KMS-11 (cell line): Measurements from ENCODE around the gene SYT17.
"Not testable (repeated sequence)": the region's sequence is repeated elsewhere in the genome, so short reads cannot be mapped to it uniquely, and the experiment has no call there.

Source experiments
- H2AFZ ChIP-seq: fragments of 200-600 bp; sonication (generic); 2 replicates; pipeline ENCODE4 v1.6.1; 2016; ENCODE audit warnings: antibody characterized with exemption, mixed run types, low read depth
- H3K27ac ChIP-seq: fragments of 200-600 bp; sonication (generic); 2 replicates; pipeline ENCODE4 v1.6.1; 2016; ENCODE audit warnings: mild to moderate bottlenecking, mixed run types
- H3K27me3 ChIP-seq: fragments of 200-600 bp; sonication (generic); 2 replicates; pipeline ENCODE4 v1.6.1; 2017; ENCODE audit warnings: mild to moderate bottlenecking, low read depth, mixed run types, moderate library complexity; ENCODE audit not compliant: insufficient read depth
- H3K36me3 ChIP-seq: fragments of 200-600 bp; sonication (generic); 2 replicates; pipeline ENCODE4 v1.6.1; 2017; ENCODE audit warnings: mild to moderate bottlenecking, mixed run types; ENCODE audit not compliant: insufficient read depth
- H3K4me1 ChIP-seq: fragments of 200-600 bp; sonication (generic); 2 replicates; pipeline ENCODE4 v1.6.1; 2016; ENCODE audit warnings: mild to moderate bottlenecking, low read depth, mixed run types; ENCODE audit not compliant: poor library complexity, severe bottlenecking
- H3K4me2 ChIP-seq: fragments of 200-600 bp; sonication (generic); 2 replicates; pipeline ENCODE4 v1.7.0; 2016; ENCODE audit warnings: mild to moderate bottlenecking, mixed run types
- H3K4me3 ChIP-seq: fragments of 200-600 bp; sonication (generic); IDR thresholded peaks from 2 replicates; pipeline ENCODE4 v1.6.1; 2017; ENCODE audit warnings: low read depth, low read length, mixed read lengths; ENCODE audit not compliant: insufficient read depth
- H3K79me2 ChIP-seq: fragments of 200-600 bp; sonication (generic); 2 replicates; pipeline ENCODE4 v1.6.1; 2016; ENCODE audit warnings: low read depth, mixed run types; ENCODE audit not compliant: insufficient read depth
- H3K9ac ChIP-seq: fragments of 200-600 bp; sonication (generic); 2 replicates; pipeline ENCODE4 v1.6.1; 2016; ENCODE audit warnings: mild to moderate bottlenecking, mixed run types
- H4K20me1 ChIP-seq: fragments of 200-600 bp; sonication (generic); 2 replicates; pipeline ENCODE4 v1.6.1; 2016; ENCODE audit warnings: mild to moderate bottlenecking, mixed run types; ENCODE audit not compliant: insufficient read depth
- TF ChIP-seq, protein P1 (sequence below): fragments of 200-600 bp; sonication (generic); conservative IDR thresholded peaks from 2 replicates; pipeline ENCODE4 v1.6.1; 2017; ENCODE audit warnings: low read depth, mild to moderate bottlenecking, antibody characterized with exemption, low read length, moderate library complexity, mixed read lengths

Gene SYT17

DNA sequence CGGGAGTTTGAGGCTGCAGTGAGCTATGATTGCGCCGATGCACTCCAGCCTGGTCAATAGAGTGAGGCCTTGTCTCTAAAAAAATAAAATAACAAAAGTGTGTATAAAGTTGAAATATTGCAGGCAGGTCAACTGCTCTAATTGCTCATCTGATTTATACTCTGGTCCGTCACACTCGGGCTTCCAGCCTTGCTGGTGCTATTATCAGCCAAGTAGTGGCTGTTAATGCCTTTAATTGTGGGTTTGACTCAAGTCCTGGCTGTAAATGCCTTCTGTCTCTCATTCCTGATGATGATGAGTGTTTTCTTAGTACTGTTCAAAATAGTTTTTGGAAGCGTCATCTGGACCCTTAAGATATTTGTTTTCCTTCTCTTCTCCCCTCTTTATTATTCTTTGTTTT, 18.4 kb downstream of the SYT17 start:
- TF ChIP-seq, protein P1, sequence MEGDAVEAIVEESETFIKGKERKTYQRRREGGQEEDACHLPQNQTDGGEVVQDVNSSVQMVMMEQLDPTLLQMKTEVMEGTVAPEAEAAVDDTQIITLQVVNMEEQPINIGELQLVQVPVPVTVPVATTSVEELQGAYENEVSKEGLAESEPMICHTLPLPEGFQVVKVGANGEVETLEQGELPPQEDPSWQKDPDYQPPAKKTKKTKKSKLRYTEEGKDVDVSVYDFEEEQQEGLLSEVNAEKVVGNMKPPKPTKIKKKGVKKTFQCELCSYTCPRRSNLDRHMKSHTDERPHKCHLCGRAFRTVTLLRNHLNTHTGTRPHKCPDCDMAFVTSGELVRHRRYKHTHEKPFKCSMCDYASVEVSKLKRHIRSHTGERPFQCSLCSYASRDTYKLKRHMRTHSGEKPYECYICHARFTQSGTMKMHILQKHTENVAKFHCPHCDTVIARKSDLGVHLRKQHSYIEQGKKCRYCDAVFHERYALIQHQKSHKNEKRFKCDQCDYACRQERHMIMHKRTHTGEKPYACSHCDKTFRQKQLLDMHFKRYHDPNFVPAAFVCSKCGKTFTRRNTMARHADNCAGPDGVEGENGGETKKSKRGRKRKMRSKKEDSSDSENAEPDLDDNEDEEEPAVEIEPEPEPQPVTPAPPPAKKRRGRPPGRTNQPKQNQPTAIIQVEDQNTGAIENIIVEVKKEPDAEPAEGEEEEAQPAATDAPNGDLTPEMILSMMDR = no peak
- no peaks in the 10 kb centered on the region for H3K79me2 ChIP-seq
- H3K4me2 ChIP-seq = no peak overlapping the region
- no peaks in the 10 kb centered on the region for H3K4me1 ChIP-seq
- no peak overlapping the region for H3K27ac ChIP-seq
- no peaks in the 10 kb centered on the region for H3K36me3 ChIP-seq
- no peak overlapping the region for H3K9ac ChIP-seq
- H3K27me3 ChIP-seq = no peaks in the 10 kb centered on the region
- H4K20me1 ChIP-seq = no peaks in the 10 kb centered on the region
- H3K4me3 ChIP-seq = no peak overlapping the region
- no peak overlapping the region for H2AFZ ChIP-seq

DNA sequence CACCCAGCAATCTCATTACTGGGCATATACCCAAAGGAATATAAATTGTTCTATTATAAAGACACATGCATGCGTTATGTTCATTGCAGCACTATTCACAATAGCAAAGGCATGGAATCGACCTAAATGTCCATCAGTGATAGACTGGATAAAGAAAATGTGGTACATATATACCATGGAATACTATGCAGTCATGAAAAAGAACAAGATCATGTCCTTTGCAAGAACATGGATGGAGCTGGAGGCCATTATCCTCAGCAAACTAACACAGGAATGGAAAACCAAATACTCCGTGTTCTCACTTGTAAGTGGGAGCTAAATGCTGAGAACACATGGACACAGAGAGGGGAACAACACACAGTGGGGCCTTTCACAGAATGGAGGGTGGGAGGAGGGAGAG, 19.9 kb downstream of the SYT17 start:
- not testable (repeated sequence) for H3K27ac ChIP-seq, H3K4me2 ChIP-seq, H3K9ac ChIP-seq, H3K4me3 ChIP-seq, H2AFZ ChIP-seq, H3K36me3 ChIP-seq, H3K79me2 ChIP-seq, H4K20me1 ChIP-seq, H3K27me3 ChIP-seq, H3K4me1 ChIP-seq

DNA sequence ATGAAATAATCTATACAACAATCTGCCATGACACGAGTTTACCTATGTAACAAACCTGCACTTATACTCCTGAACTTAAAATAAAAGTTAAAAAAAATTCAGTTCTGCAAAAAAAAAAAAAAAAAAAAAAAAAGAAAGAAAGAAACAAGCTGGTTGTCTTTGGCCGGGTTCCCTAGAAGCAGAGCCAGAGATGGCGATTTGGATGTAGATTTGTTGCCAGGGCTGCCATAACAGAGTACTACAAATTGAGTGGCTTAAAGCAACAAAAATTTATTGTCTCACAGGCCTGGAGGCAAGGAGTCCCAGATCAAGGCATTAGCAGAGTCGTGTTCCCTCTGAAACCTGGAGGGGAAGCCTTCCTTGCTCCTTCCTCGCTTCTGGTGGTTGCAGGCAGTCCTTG, 20.4 kb downstream of the SYT17 start:
- Histone ChIP-seq H3K36me3 (no peaks in the 10 kb centered on the region), H3K27ac (no peak overlapping the region), H3K4me3 (no peak overlapping the region), H3K4me2 (no peak overlapping the region), H3K4me1 (no peaks in the 10 kb centered on the region), H3K9ac (no peak overlapping the region), H3K27me3 (no peaks in the 10 kb centered on the region), H2AFZ (no peak overlapping the region), H3K79me2 (no peaks in the 10 kb centered on the region), H4K20me1 (no peaks in the 10 kb centered on the region)
- TF ChIP-seq, protein P1 = no peak

DNA sequence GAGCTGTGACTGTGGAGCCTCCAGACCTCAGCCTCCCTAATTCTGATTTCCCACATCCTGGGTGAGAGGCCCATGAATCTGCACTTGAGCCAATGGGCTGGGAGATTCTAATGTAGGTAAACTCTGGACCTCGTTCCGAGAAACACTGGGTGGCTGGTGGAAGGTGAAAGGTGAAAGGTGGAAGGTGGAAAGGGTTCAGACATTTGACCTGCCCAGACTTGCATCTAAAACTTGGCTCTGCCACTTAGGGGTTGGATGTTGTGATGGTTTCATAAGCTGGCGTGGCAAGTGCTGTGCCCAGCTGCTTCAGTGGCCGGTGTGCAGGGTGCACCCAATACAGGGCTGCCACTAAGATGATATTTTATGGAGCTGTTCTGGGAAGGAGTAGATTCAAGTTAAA, 24.8 kb downstream of the SYT17 start:
- H3K4me3 ChIP-seq = no peak overlapping the region
- no peaks in the 10 kb centered on the region for H3K79me2 ChIP-seq
- H3K4me2 ChIP-seq = no peak overlapping the region

DNA sequence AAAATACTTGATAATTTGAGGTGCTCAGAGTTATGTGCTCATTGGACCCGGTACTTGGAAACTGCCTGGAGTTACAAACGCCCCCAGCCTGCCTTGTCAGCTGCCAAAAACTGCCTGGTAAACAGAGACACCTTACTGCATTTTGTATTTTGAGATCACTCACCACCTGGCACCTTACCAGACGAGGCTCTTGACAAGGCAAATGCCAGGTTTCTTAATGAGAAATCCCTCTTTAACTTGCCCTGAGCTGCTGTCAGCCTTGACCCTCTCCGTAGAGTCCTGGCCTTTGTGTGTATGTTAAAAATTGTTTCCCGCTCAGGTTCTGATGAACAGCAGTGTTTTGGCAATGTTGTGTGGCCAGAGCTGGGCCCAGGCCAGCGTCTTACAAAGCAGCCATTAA, 28.8 kb downstream of the SYT17 start:
- H4K20me1 ChIP-seq = no peaks in the 10 kb centered on the region
- no peaks in the 10 kb centered on the region for H3K36me3 ChIP-seq
- no peak overlapping the region for H3K4me2 ChIP-seq
- no peak overlapping the region for H3K27ac ChIP-seq
- no peaks in the 10 kb centered on the region for H3K4me1 ChIP-seq
- no peak overlapping the region for H2AFZ ChIP-seq
- TF ChIP-seq, protein P1 = no peak
- no peak overlapping the region for H3K9ac ChIP-seq
- no peak overlapping the region for H3K4me3 ChIP-seq
- H3K27me3 ChIP-seq = no peaks in the 10 kb centered on the region
- no peaks in the 10 kb centered on the region for H3K79me2 ChIP-seq

More for the DNA sequence above, 24.8 kb downstream of the SYT17 start:
- Histone ChIP-seq H3K4me1 (no peaks in the 10 kb centered on the region), H3K36me3 (no peaks in the 10 kb centered on the region), H3K27me3 (no peaks in the 10 kb centered on the region), H2AFZ (no peak overlapping the region), H4K20me1 (no peaks in the 10 kb centered on the region), H3K9ac (no peak overlapping the region), H3K27ac (no peak overlapping the region)
- TF ChIP-seq, protein P1 = no peak
